ENCODE measurements around the gene NOP53. TPM values are rescaled to one million over a fixed set of nuclear protein-coding genes. Genes with fewer than 3 reads are reported as not detected.
"Not testable (repeated sequence)": the region's sequence is repeated elsewhere in the genome, so short reads cannot be mapped to it uniquely, and the experiment has no call there.

The NOP53 gene
- total and polyA plus RNA-seq, 2 of the 8 experiments (the other 6 are each of a cell fraction or from before 2014, with no cell fraction given) = 107 to 245 TPM

DNA sequence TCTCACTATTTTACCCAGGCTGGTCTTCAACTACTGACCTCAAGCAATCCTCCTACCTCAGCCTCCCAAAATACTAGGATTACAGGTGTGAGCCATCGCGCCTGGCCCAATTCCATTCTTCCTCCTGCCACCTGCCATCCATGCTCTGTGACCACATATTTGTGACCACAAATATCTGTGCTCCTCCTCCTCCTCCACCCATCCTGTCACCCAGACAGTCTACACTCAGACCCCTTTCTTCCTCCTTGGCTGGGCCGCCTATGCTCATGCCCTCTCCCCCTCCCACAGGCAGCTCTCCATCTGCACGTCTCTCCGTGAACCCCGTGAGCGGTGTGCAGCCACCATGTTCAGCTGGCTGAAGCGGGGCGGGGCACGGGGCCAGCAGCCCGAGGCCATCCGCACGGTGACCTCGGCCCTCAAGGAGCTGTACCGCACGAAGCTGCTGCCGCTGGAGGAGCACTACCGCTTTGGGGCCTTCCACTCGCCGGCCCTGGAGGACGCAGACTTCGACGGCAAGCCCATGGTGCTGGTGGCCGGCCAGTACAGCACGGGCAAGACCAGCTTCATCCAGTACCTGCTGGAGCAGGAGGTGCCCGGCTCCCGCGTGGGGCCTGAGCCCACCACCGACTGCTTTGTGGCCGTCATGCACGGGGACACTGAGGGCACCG is 28.9 kb upstream of the NOP53 start (continued):
- TF ChIP-seq RAD21 (IDR thresholded peaks at IDR 0.05 in 1 of 2, conservative IDR thresholded peaks at IDR 0.05 in 1 of 2; ENCODE audit: low read depth in 2 of 2, low read length in 2 of 2) = no peak
- no peak for TF ChIP-seq TEAD4 (IDR thresholded peaks at IDR 0.05; ENCODE audit: low read depth, low read length)
- TF ChIP-seq CHD1 (IDR thresholded peaks at IDR 0.05; ENCODE audit: low read depth, low read length) = no peak
- no peak for TF ChIP-seq BCL11A (IDR thresholded peaks at IDR 0.05; ENCODE audit: low read depth in 2 of 2, low read length in 2 of 2)
- TF ChIP-seq HDAC6 (IDR thresholded peaks at IDR 0.05; ENCODE audit: low read depth, low read length) = no peak

DNA sequence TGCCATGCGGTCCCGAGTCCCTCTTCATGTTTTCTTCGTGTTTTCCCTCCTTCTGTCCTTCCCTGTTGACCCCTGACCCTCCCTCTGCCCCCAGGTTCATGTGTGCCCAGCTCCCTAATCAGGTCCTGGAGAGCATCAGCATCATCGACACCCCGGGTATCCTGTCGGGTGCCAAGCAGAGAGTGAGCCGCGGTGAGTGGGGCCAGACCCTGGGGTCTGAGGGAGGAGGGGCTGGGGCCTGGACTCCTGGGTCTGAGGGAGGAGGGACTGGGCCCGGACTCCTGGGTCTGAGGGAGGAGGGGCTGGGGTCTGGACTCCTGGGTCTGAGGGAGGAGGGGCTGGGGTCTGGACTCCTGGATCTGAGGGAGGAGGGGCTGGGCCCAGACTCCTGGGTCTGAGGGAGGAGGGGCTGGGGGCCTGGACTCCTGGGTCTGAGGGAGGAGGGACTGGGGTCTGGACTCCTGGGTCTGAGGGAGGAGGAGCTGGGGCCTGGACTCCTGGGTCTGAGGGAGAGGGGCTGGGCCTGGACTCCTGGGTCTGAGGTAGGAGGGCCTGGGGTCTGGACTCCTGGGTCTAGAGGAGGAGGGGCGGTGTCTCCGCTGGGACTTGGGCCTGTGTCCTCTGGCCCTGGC is 26.8 kb upstream of the NOP53 start:
- 0 out of 2 replicates have a peak overlapping the region, but pooled peaks have one; percentile 57 for H4K8ac ChIP-seq (ENCODE audit: extremely low read depth, insufficient read depth, low read length)
- not testable (repeated sequence) for H3K36me3 ChIP-seq (ENCODE audit: control insufficient read depth in 2 of 4, insufficient read depth in 4 of 4, low read length in 3 of 4); H3K9me3 ChIP-seq (ENCODE audit: insufficient read depth in 2 of 2, low read depth in 1 of 2, low read length in 1 of 2); H2AFZ ChIP-seq (ENCODE audit: low read length); H3K18ac ChIP-seq (ENCODE audit: extremely low read depth, low read length); H3K79me1 ChIP-seq (ENCODE audit: low read depth, low read length); H2BK12ac ChIP-seq (ENCODE audit: low read depth, low read length); DNase-seq (ENCODE audit: low read depth in 1 of 2, low spot score in 2 of 2); H3K23ac ChIP-seq (ENCODE audit: insufficient read length); H2AK5ac ChIP-seq (ENCODE audit: low read depth, low read length); H3K56ac ChIP-seq (replicated peaks; ENCODE audit: insufficient read length, low read depth, low read length); FAIRE-seq; H3K27me3 ChIP-seq (replicated peaks in 1 of 4; ENCODE audit: control insufficient read depth in 3 of 4, extremely low read depth in 1 of 4, insufficient read depth in 3 of 4, low read length in 3 of 4); H3K4me1 ChIP-seq (replicated peaks in 1 of 4; ENCODE audit: control insufficient read depth in 3 of 4, insufficient read depth in 4 of 4, low read length in 3 of 4); H2BK20ac ChIP-seq (ENCODE audit: low read length); H3K14ac ChIP-seq (ENCODE audit: insufficient read length); H2BK120ac ChIP-seq (replicated peaks; ENCODE audit: low read depth, low read length); H3K27ac ChIP-seq (ENCODE audit: low read depth, low read length); H3K9ac ChIP-seq (replicated peaks in 1 of 4; ENCODE audit: extremely low read depth in 1 of 4, low read depth in 3 of 4, low read length in 3 of 4); H4K20me1 ChIP-seq (replicated peaks in 1 of 2; ENCODE audit: control insufficient read depth in 1 of 2, insufficient read depth in 2 of 2, low read length in 2 of 2); H3K4ac ChIP-seq (replicated peaks; ENCODE audit: insufficient read length, low read depth, low read length); H3K79me2 ChIP-seq (ENCODE audit: control insufficient read depth in 1 of 2, insufficient read depth in 2 of 2, low read length in 2 of 2); H3K4me3 ChIP-seq (ENCODE audit: extremely low read depth in 1 of 4, insufficient read depth in 2 of 4, low read depth in 3 of 4, low read length in 4 of 4); H3K23me2 ChIP-seq (ENCODE audit: low read depth, low read length)
- 87% methylated on average over 9 of the region's 11 CpGs; no CpG with 5 or more reads in 1 of the 2 experiments for WGBS, 2 experiments (ENCODE audit: extremely low coverage in 1 of 2, insufficient coverage in 1 of 2, insufficient read length in 1 of 2, insufficient replicate concordance in 2 of 2, low coverage in 1 of 2, low lambda C conversion rate in 2 of 2, missing lambda C conversion rate in 1 of 2)
- CTCF ChIA-PET (ENCODE audit: partially characterized antibody) = interaction anchor here (1.0 to 24.9 kb wide), 5 partner anchors 10 to 279 kb away, joined by 3 to 436 read pairs (median 37); no protein-coding TSS in a partner anchor
- H3K4me2 ChIP-seq (ENCODE audit: insufficient read depth in 1 of 2, low read depth in 2 of 2, low read length in 2 of 2) = 0 out of 4 replicates have a peak overlapping the region, but pooled peaks of 1 of the 2 experiments have one; percentile 11
- peak overlapping the region; percentile 72; the same call in 1 of the 2 replicates for H2BK15ac ChIP-seq (ENCODE audit: low read length)
- H4K5ac ChIP-seq (ENCODE audit: insufficient read length, low read depth, low read length) = peak overlapping the region; percentile 30
- H2BK5ac ChIP-seq (ENCODE audit: low read depth, low read length) = 0 out of 2 replicates have a peak overlapping the region, but pooled peaks have one; percentile 52
- H4K91ac ChIP-seq (replicated peaks; ENCODE audit: insufficient read length, low read length) = peak overlapping the region; percentile 97
- POLR2A ChIA-PET (ENCODE audit: partially characterized antibody) = interaction anchor here (0.6 to 1.1 kb wide), 6 partner anchors 11 to 375 kb away, joined by 3 to 4 read pairs (median 3); no protein-coding TSS in a partner anchor
